Embryonic facial prominence (tissue), 1 donor: ENCODE results near the gene LBX1.

ENCODE experiments used
- DNase-seq: peaks from one replicate; pipeline ENCODE4 v3.0.0-alpha.2; 2016; ENCODE audit errors: extremely low spot score

Gene LBX1

GRCh38 chr10:101244321-101245050, 15.2 kb upstream of the LBX1 start:
- no peak for DNase-seq

- DNase-seq: no peak
Measured at GRCh38 chr10:101241840-101242707, 12.8 kb upstream of the LBX1 start.

- no peak for DNase-seq
Measured at GRCh38 chr10:101238732-101239105, 9.5 kb upstream of the LBX1 start.

- no peak for DNase-seq
Measured at GRCh38 chr10:101237982-101238731, 8.9 kb upstream of the LBX1 start.

- no peak for DNase-seq
Measured at GRCh38 chr10:101237081-101237981, 8.1 kb upstream of the LBX1 start.

- no peak for DNase-seq
Measured at GRCh38 chr10:101236376-101237080, 7.3 kb upstream of the LBX1 start.

- DNase-seq: no peak
Measured at GRCh38 chr10:101235766-101236165, 6.5 kb upstream of the LBX1 start.

- DNase-seq: no peak
Measured at GRCh38 chr10:101234333-101234732, 5.1 kb upstream of the LBX1 start.

- DNase-seq: no peak
Measured at GRCh38 chr10:101233863-101234262, 4.6 kb upstream of the LBX1 start.

- no peak for DNase-seq
Measured at GRCh38 chr10:101233443-101233842, 4.2 kb upstream of the LBX1 start.

GRCh38 chr10:101231912-101232689, 2.8 kb upstream of the LBX1 start:
- DNase-seq: no peak

GRCh38 chr10:101231092-101231491, 1.8 kb upstream of the LBX1 start:
- no peak for DNase-seq

- DNase-seq: no peak
Measured at GRCh38 chr10:101230183-101230917, 1.1 kb upstream of the LBX1 start.

- DNase-seq: no peak
Measured at GRCh38 chr10:101228966-101229265, 347 bp downstream of the LBX1 start.

GRCh38 chr10:101228153-101228965, 904 bp downstream of the LBX1 start:
- no peak for DNase-seq

GRCh38 chr10:101227429-101228152, 1.7 kb downstream of the LBX1 start:
- no peak for DNase-seq

GRCh38 chr10:101226491-101227428, 2.5 kb downstream of the LBX1 start:
- DNase-seq: no peak
